Muscle of arm (tissue), 12 donors: ENCODE results near the gene CPT2. TPM values are rescaled to one million over a fixed set of nuclear protein-coding genes. Genes with fewer than 3 reads are reported as not detected.

Source experiments
- DNase-seq: peaks from one replicate; pipeline ENCODE4 v3.0.0-alpha.2; 2013
- polyA plus RNA-seq, 12 donors: library from polyadenylated mRNA; unstranded; fragments of 120-200 nt; gene quantifications; one replicate each; pipeline ENCODE4 v1.2.1, GENCODE V29; 2013; ENCODE audit not compliant: insufficient read length in 12 of 12

CPT2 gene
- polyA plus RNA-seq, 12 donors = 10.5 to 21.1 (median 12.4) TPM; not detected in 1

GRCh38 chr1:53257454-53258081, 60.9 kb downstream of the CPT2 start:
- DNase-seq = no peak

- no peak for DNase-seq
These were observed 61.6 kb downstream of the CPT2 start for GRCh38 chr1:53258216-53258615.

- no peak for DNase-seq
These were observed 63.3 kb downstream of the CPT2 start for GRCh38 chr1:53259932-53260331.

- DNase-seq = no peak
These were observed 64.1 kb downstream of the CPT2 start for GRCh38 chr1:53260631-53261247.

- DNase-seq = no peak
These were observed 65.4 kb downstream of the CPT2 start for GRCh38 chr1:53262000-53262399.

Other genes starting within 250 kb of the CPT2 start
- gene PODN, start 134.6 kb upstream of the CPT2 start, polyA plus RNA-seq = 10 to 100 TPM in 3 of 12 donors, 1 to 10 TPM in 8, not detected in 1; 5.7 to 14.3 (median 7.4) TPM
- gene SLC1A7, start 54.2 kb upstream of the CPT2 start, polyA plus RNA-seq = under 1 TPM in 10 of 12 donors, not detected in 2; 0.20 to 0.67 (median 0.39) TPM
- 10 to 100 TPM in 11 of 12 donors, not detected in 1; 50.0 to 80.6 (median 63.3) TPM for gene CZIB, start 23.8 kb downstream of the CPT2 start, polyA plus RNA-seq
- 10 to 100 TPM in 11 of 12 donors, not detected in 1; 28.7 to 63.4 (median 44.7) TPM for gene MAGOH, start 41.7 kb downstream of the CPT2 start, polyA plus RNA-seq
- 10 to 100 TPM in 1 of 12 donors, 1 to 10 TPM in 10, not detected in 1; 3.0 to 14.6 (median 6.2) TPM for gene LRP8, start 131.2 kb downstream of the CPT2 start, polyA plus RNA-seq